WTC11 (cell line): ENCODE data around the gene SMAD3.

Source experiments
- ATF6 ChIP-seq: sonication (generic); formaldehyde crosslinking; IDR thresholded peaks from 2 replicates; pipeline ENCODE4 v1.8.1; 2023; ENCODE audit warnings: mild to moderate bottlenecking, missing genetic modification reagents
- CTCF ChIP-seq: fragments of 200-600 bp; IDR thresholded peaks from 2 replicates; pipeline ENCODE4 v1.8.0; 2022; ENCODE audit warnings: antibody characterized with exemption
- ESRRA ChIP-seq: sonication (generic); formaldehyde crosslinking; IDR thresholded peaks from 2 replicates; pipeline ENCODE4 v1.8.1; 2022; ENCODE audit warnings: mild to moderate bottlenecking, missing genetic modification reagents, borderline replicate concordance
- ETV6 ChIP-seq: sonication (generic); formaldehyde crosslinking; IDR thresholded peaks from 2 replicates; pipeline ENCODE4 v1.8.1; 2022; ENCODE audit warnings: mild to moderate bottlenecking, missing genetic modification reagents
- PREB ChIP-seq: sonication (generic); formaldehyde crosslinking; IDR thresholded peaks from 2 replicates; pipeline ENCODE4 v1.8.1; 2022; ENCODE audit warnings: mild to moderate bottlenecking, missing genetic modification reagents, moderate library complexity, borderline replicate concordance
- SMAD3 ChIP-seq: sonication (generic); formaldehyde crosslinking; IDR thresholded peaks from 2 replicates; pipeline ENCODE4 v1.8.0; 2022; ENCODE audit warnings: missing genetic modification reagents, mild to moderate bottlenecking, borderline replicate concordance
- USF1 ChIP-seq: sonication (generic); formaldehyde crosslinking; IDR thresholded peaks from 2 replicates; pipeline ENCODE4 v1.8.0; 2022; ENCODE audit warnings: mild to moderate bottlenecking, missing genetic modification reagents
- USF2 ChIP-seq: sonication (generic); formaldehyde crosslinking; IDR thresholded peaks from 2 replicates; pipeline ENCODE4 v1.8.1; 2023; ENCODE audit warnings: mild to moderate bottlenecking, missing genetic modification reagents, moderate library complexity
- ZNF232 ChIP-seq: sonication (generic); formaldehyde crosslinking; IDR thresholded peaks from 2 replicates; pipeline ENCODE4 v1.8.0; 2022; ENCODE audit warnings: mild to moderate bottlenecking, missing genetic modification reagents
- ZNF396 ChIP-seq: fragments of 250-450 bp; sonication (Bioruptor Pico); IDR thresholded peaks from 2 replicates; pipeline ENCODE4 v1.8.0; 2021; ENCODE audit warnings: mild to moderate bottlenecking, moderate library complexity, borderline replicate concordance

- TF ChIP-seq PREB (CRISPR knock-in tag) (no peak), ATF6 (CRISPR knock-in tag) (no peak), CTCF (no peak), USF1 (CRISPR knock-in tag) (no peak), ZNF232 (CRISPR knock-in tag) (no peak), SMAD3 (no peak), USF2 (CRISPR knock-in tag) (no peak), ETV6 (CRISPR knock-in tag) (no peak), ESRRA (CRISPR knock-in tag) (no peak), ZNF396 (CRISPR knock-in tag) (no peak)
Measured at GRCh38 chr15:67115586-67115969, 50.2 kb downstream of the SMAD3 start.
